ENCODE results near the gene ALDH9A1.
"Not testable (repeated sequence)": the region's sequence is repeated elsewhere in the genome, so short reads cannot be mapped to it uniquely, and the experiment has no call there.

Gene ALDH9A1

DNA sequence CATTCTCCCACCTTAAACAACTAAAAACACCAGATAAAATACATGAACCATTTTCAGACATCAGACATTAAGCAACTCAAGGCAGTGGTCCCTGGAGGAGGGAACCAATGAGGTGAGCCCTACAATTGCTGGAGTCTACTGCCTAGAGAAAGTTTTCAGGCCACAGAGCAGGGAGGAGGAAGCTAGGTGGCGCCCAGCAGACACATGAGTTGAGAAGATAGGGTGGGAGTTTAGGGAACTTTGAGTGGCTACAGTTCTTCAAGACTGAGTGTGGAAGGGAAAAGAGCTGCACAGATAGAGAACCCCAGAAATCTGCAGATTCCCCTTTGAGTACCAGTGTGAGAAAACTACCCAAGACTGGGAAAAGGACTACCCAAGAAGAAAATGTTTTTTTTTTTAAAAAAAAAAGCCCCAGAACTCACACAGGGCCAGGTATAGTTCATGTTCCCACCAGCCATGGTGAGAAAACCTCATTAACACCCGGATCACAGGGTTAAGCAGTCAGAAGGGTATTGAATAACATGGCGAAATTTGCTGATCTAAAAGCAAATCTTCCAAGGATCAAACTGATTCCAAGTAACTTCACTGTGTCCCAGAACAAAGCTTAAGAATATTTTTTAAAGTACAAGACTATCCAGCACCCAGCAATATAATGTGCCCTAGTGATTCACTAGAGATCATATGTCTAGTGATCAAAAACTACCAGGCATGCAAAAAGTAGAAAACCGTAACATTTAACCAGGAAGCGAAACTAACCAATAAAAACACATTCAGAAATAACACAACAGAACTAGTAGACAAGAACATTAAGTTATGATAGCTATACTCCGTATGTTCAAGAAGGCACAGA is 12.0 kb downstream of the ALDH9A1 start:
- Histone ChIP-seq H3K27ac (ENCODE audit: low read length) (no peak overlapping the region), H3K9me3 (ENCODE audit: insufficient read depth, low read depth, low read length) (peaks cover 8% of the 10 kb centered on the region), H3K27me3 (ENCODE audit: insufficient read depth, low read length) (no peaks in the 10 kb centered on the region), H3K4me3 (ENCODE audit: low read length) (no peak overlapping the region), H3K4me1 (ENCODE audit: insufficient read depth, low read length) (no peaks in the 10 kb centered on the region), H3K9ac (ENCODE audit: low read depth, low read length) (no peak overlapping the region), H3K36me3 (ENCODE audit: insufficient read depth, low read depth, low read length) (peaks cover 42% of the 10 kb centered on the region)

DNA sequence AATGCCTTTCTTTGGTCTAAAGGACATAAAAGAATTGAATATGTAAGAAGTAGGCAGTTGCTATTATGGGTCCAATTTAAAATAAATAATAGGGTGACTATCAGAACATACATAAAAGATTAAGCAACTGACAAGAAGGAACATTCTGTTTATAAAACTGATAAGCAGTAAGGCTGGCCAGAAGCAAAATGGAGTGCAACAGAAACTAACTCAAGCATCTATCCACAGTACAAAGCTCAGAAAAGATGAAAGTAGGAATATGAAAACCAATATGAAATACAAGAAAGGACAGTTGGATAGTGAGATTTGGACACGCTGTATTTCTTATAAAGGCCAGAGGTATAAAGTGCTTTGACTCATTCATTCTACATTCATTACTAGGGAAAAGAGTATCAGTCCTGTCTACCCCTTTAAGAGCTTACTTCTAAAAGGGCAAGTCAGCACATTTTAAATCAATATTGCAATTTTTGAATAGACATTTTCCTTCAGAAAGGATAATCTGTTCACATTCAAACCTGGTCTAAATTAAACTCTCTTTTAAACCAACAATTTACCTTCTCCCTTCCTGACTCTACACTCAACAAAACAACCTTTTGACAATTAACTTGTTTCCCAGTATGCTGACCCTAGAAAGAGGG is 14.4 kb downstream of the ALDH9A1 start:
- Histone ChIP-seq H3K36me3 (ENCODE audit: insufficient read depth, low read depth, low read length) (peaks cover 58% of the 10 kb centered on the region), H3K9me3 (ENCODE audit: insufficient read depth, low read depth, low read length) (no peaks in the 10 kb centered on the region; the same call in 1 of the 2 replicates), H3K27me3 (ENCODE audit: insufficient read depth, low read length) (no peaks in the 10 kb centered on the region), H3K4me1 (ENCODE audit: insufficient read depth, low read length) (no peaks in the 10 kb centered on the region), H3K9ac (ENCODE audit: low read depth, low read length) (no peak overlapping the region), H3K4me3 (ENCODE audit: low read length) (no peak overlapping the region), H3K27ac (ENCODE audit: low read length) (no peak overlapping the region)

DNA sequence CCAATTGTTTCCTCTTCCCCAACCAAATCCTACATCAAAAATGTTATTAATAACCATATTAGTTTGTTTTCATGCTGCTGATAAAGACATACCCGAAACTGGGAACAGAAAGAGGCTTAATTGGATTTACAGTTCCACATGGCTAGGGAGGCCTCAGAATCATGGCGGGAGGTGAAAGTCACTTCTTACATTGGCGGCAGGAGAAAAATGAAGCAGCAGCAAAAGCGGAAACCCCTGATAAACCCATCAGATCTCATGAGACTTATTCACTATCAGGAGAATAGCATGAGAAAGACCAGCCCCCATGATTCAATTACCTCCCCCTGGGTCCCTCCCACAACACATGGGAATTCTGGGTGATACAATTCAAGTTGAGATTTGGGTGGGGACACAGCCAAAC is 17.6 kb downstream of the ALDH9A1 start:
- H3K9me3 ChIP-seq (ENCODE audit: insufficient read depth, low read depth, low read length); H3K4me3 ChIP-seq (ENCODE audit: low read length); H3K27ac ChIP-seq (ENCODE audit: low read length); H3K9ac ChIP-seq (ENCODE audit: low read depth, low read length); H3K27me3 ChIP-seq (ENCODE audit: insufficient read depth, low read length); H3K4me1 ChIP-seq (ENCODE audit: insufficient read depth, low read length): not testable (repeated sequence)
- peaks cover 67% of the 10 kb centered on the region for H3K36me3 ChIP-seq (ENCODE audit: insufficient read depth, low read depth, low read length)

DNA sequence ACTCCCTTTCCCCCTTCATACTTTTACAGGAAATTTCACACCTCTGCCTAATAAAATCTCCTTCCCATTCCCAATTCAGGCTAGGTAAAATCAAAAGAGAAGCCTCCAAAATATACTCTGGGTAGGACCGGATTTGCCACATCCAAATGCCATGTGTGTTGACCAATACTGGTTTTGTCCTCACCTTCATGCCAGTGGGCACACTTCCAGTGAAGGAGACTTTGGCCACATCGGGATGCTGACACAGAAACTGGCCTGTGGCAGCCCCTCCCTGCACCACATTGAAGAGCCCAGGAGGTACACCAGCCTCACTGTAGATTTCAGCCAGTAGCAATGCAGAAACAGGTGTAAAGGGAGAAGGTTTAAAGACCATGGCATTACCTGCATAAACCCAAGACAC is 18.1 kb downstream of the ALDH9A1 start:
- H3K27ac ChIP-seq (ENCODE audit: low read length), result no peak overlapping the region
- H3K4me1 ChIP-seq (ENCODE audit: insufficient read depth, low read length), result no peaks in the 10 kb centered on the region
- no peak overlapping the region for H3K9ac ChIP-seq (ENCODE audit: low read depth, low read length)
- H3K4me3 ChIP-seq (ENCODE audit: low read length), result no peak overlapping the region
- H3K36me3 ChIP-seq (ENCODE audit: insufficient read depth, low read depth, low read length), result peaks cover 72% of the 10 kb centered on the region
- no peaks in the 10 kb centered on the region for H3K27me3 ChIP-seq (ENCODE audit: insufficient read depth, low read length)
- H3K9me3 ChIP-seq (ENCODE audit: insufficient read depth, low read depth, low read length), result no peaks in the 10 kb centered on the region

DNA sequence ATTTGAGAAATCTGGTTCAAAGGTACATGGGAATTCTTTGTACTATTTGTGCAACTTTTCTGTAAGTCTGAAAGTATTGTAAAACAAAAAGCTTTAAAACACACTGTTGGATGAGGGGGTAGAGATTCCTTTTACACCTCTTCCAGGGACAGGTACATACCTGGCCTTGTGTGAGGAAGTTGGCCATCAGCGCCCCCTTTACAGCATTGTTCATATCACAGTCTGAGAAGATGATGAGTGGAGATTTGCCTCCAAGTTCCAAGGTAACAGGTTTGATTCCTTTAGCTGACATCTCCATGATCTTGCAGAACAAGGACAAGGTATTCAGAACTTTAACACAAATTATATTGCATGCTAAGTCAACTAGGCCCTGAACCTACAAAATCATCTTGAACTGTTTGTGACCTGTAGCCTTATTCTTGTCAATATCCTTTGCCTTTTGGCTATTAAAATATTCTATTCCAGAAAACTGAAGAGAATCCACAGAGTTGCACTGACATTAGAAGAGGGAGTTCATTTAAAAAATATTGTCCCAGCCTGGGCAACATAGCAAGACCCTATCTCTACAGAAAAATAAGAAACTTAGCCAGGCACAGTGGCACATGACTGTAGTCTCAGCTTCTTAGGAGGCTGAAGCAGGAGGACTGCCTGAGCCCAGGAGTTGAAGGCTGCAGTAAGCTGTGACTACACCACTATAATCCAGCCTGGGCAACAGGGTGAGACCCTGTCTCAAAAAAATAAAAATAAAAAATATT is 18.9 kb downstream of the ALDH9A1 start:
- Histone ChIP-seq H3K27me3 (ENCODE audit: insufficient read depth, low read length) (no peaks in the 10 kb centered on the region), H3K9ac (ENCODE audit: low read depth, low read length) (no peak overlapping the region), H3K27ac (ENCODE audit: low read length) (no peak overlapping the region), H3K4me1 (ENCODE audit: insufficient read depth, low read length) (no peaks in the 10 kb centered on the region), H3K9me3 (ENCODE audit: insufficient read depth, low read depth, low read length) (no peaks in the 10 kb centered on the region), H3K36me3 (ENCODE audit: insufficient read depth, low read depth, low read length) (peaks cover 72% of the 10 kb centered on the region), H3K4me3 (ENCODE audit: low read length) (no peak overlapping the region)

DNA sequence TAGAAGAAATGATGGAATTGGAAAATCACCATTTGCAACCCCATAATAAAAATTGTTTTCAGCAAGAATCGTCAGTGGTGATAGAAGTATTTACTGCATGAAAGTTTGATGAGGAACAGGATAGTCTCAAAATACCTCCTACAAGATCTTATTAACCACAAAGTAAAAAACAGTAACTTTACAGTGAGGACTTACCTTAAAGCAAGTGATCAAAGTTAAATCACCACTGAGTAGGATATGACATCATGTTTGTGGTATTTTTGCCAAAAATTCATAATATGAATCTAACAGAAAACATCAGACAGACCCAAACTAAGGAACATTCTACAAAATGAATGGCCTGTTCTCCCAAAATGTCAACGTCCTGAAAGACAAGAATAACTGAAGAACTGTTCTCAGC is 19.9 kb downstream of the ALDH9A1 start:
- Histone ChIP-seq H3K9me3 (ENCODE audit: insufficient read depth, low read depth, low read length) (no peaks in the 10 kb centered on the region), H3K4me3 (ENCODE audit: low read length) (no peak overlapping the region), H3K27ac (ENCODE audit: low read length) (no peak overlapping the region), H3K36me3 (ENCODE audit: insufficient read depth, low read depth, low read length) (peaks cover 72% of the 10 kb centered on the region), H3K9ac (ENCODE audit: low read depth, low read length) (no peak overlapping the region), H3K4me1 (ENCODE audit: insufficient read depth, low read length) (no peaks in the 10 kb centered on the region), H3K27me3 (ENCODE audit: insufficient read depth, low read length) (no peaks in the 10 kb centered on the region)

DNA sequence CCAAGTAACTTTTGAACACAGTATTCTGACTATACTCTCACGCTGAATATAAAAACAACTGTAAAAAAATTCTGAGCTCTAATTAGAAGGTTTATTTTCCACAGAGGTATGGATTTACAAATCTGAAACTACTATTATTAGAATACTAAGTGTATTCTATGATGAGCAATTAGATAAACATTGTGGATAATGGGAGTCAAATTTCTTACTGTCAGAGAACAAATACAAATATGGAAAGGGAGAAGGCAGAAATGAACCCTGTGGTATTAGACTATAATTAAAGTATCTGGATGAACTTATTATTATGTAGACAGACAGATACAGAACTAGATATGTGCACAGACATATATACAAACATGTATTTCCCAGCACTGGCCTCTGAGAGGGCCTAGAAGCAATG is 22.6 kb downstream of the ALDH9A1 start:
- no peaks in the 10 kb centered on the region for H3K27me3 ChIP-seq (ENCODE audit: insufficient read depth, low read length)
- peaks cover 61% of the 10 kb centered on the region for H3K36me3 ChIP-seq (ENCODE audit: insufficient read depth, low read depth, low read length)
- H3K27ac ChIP-seq (ENCODE audit: low read length), result no peak overlapping the region

DNA sequence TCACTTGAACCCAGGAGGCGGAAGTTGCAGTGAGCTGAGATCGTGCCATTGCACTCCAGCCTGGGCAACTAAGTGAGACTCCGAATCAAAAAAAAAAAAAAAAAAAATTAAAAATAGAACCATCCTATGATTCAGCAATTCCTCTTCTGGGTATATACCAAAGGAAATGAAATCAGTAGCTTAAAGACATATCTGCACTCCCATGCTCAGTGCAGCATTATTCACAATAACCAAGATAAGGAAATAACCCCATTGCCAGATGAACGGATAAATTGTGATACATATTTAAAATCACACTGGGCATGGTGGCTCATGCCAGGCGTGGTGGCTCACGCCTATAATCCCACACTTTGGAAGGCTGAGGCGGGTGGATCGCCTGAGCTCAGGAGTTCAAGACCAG is 23.8 kb downstream of the ALDH9A1 start:
- Histone ChIP-seq H3K9ac (ENCODE audit: low read depth, low read length) (no peak overlapping the region), H3K4me3 (ENCODE audit: low read length) (no peak overlapping the region), H3K36me3 (ENCODE audit: insufficient read depth, low read depth, low read length) (peaks cover 53% of the 10 kb centered on the region), H3K27ac (ENCODE audit: low read length) (no peak overlapping the region), H3K27me3 (ENCODE audit: insufficient read depth, low read length) (no peaks in the 10 kb centered on the region), H3K9me3 (ENCODE audit: insufficient read depth, low read depth, low read length) (no peaks in the 10 kb centered on the region), H3K4me1 (ENCODE audit: insufficient read depth, low read length) (no peaks in the 10 kb centered on the region)

More for the DNA sequence above, 22.6 kb downstream of the ALDH9A1 start:
- Histone ChIP-seq H3K4me3 (ENCODE audit: low read length) (no peak overlapping the region), H3K9ac (ENCODE audit: low read depth, low read length) (no peak overlapping the region), H3K4me1 (ENCODE audit: insufficient read depth, low read length) (no peaks in the 10 kb centered on the region), H3K9me3 (ENCODE audit: insufficient read depth, low read depth, low read length) (no peaks in the 10 kb centered on the region)

DNA sequence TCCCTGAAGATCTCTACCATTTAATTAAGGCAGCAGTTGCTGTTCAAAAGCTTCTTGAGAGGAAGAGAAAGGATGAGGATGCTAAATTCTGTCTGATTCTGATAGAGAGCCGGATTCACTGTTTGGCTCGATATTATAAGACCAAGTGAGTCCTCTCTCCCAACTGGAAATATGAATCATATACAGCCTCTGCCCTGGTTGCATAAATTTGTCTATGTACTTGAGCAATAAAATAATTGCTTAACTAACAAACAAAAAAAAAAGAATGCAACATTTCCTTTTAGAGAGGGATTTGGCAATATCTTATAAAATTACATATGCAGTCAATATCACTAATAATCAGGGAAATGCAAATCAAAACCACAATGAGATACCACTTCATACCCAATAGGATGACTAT is 26.8 kb downstream of the ALDH9A1 start:
- H3K4me1 ChIP-seq (ENCODE audit: insufficient read depth, low read length), result no peaks in the 10 kb centered on the region
- no peaks in the 10 kb centered on the region for H3K9me3 ChIP-seq (ENCODE audit: insufficient read depth, low read depth, low read length)
- H3K27me3 ChIP-seq (ENCODE audit: insufficient read depth, low read length), result no peaks in the 10 kb centered on the region
- no peak overlapping the region for H3K4me3 ChIP-seq (ENCODE audit: low read length)
- H3K27ac ChIP-seq (ENCODE audit: low read length), result no peak overlapping the region
- peaks cover 60% of the 10 kb centered on the region for H3K36me3 ChIP-seq (ENCODE audit: insufficient read depth, low read depth, low read length)
- H3K9ac ChIP-seq (ENCODE audit: low read depth, low read length), result no peak overlapping the region

DNA sequence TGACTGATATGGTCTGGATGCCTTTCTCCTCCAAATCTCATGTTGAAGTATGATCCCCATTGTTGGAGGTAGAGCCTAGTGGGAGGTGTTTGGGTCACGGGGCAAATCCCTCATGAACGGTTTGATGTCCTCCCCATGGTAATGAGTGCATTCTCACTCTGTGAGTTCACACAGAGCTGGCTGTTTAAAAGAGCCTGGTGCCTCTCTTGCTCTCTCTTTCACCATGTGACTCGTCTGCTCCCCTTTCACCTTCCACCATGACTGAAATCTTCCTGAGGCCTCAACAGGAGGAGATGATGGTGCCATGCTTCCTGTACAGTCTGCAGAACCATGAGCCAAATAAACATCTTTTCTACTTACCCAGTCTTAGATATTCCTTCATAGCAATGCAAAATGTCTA is 30.2 kb downstream of the ALDH9A1 start:
- no peak overlapping the region for H3K27ac ChIP-seq (ENCODE audit: low read length)
- H3K27me3 ChIP-seq (ENCODE audit: insufficient read depth, low read length), result no peaks in the 10 kb centered on the region
- no peak overlapping the region for H3K9ac ChIP-seq (ENCODE audit: low read depth, low read length)
- H3K4me1 ChIP-seq (ENCODE audit: insufficient read depth, low read length), result no peaks in the 10 kb centered on the region
- no peaks in the 10 kb centered on the region for H3K9me3 ChIP-seq (ENCODE audit: insufficient read depth, low read depth, low read length)
- peaks cover 81% of the 10 kb centered on the region for H3K36me3 ChIP-seq (ENCODE audit: insufficient read depth, low read depth, low read length)
- no peak overlapping the region for H3K4me3 ChIP-seq (ENCODE audit: low read length)

DNA sequence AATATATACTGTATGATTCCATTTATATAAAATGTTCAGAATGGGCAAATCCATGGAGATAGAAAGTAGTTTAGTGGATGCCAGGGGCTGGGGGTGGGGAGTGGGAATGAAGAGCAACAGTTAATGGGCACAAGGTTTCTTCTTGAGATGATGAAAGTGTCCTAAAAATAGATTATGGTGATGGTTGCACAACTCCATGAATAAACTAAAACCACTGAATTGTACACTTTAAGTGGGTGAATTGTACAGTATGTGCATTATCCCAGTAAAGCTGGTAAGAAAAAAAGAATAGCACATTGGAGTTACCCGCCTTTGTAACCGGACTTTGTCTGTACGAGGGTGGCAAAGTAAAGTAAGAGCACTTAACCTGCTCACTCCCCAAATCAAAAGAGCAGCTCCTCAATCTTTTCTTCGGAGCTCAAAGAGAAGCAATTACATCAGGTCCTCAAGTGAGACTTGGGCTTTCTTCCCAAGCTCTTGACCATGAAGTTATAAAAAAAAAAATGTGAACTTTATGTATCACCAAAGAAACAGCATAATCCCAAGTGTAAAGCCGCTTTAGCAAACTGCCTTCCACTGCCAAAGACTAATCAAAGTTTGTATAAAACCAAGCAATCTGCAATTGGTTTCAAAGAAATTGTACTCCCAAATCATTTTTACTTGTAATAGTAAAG is 32.1 kb downstream of the ALDH9A1 start:
- Histone ChIP-seq H3K36me3 (ENCODE audit: insufficient read depth, low read depth, low read length) (peaks cover 87% of the 10 kb centered on the region), H3K9ac (ENCODE audit: low read depth, low read length) (no peak overlapping the region), H3K9me3 (ENCODE audit: insufficient read depth, low read depth, low read length) (no peaks in the 10 kb centered on the region), H3K27me3 (ENCODE audit: insufficient read depth, low read length) (no peaks in the 10 kb centered on the region), H3K4me3 (ENCODE audit: low read length) (no peak overlapping the region), H3K4me1 (ENCODE audit: insufficient read depth, low read length) (no peaks in the 10 kb centered on the region), H3K27ac (ENCODE audit: low read length) (no peak overlapping the region)

All from iPS-20b (cell line).